ENCODE measurements around the gene CST3.
"Not testable (repeated sequence)": the region's sequence is repeated elsewhere in the genome, so short reads cannot be mapped to it uniquely, and the experiment has no call there.

The CST3 gene

DNA sequence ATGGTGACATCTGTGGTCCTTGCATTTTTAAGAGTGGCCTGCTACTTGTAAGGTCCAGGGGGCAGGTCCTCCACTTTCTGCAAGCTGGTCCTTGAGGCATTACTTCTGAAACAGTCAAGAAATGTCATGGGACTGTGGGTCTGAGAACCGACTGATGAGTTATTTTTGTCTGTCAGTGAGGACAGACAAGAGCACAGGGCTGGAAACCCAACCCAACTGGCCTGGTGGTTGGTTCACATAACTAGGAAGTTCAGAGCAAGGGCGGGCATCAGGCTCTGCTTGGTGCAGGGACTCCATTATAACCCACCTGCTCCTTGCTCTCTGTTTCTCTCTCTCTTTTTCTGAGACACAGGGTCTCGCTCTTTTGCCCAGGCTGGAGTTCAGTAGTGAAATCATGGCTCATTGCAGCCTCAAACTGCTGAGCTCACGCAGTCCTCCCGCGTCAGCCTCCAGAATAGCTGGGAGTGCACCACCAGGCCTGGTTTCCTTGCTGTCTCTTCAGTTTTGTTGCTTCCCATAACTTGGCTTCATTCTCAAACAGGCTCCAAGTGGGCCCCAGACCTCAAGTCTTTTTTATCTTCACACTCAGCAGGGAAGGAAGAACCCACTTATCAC lies 9.2 kb downstream of the CST3 start:
- DNase-seq (ENCODE audit: low spot score), result no peak

DNA sequence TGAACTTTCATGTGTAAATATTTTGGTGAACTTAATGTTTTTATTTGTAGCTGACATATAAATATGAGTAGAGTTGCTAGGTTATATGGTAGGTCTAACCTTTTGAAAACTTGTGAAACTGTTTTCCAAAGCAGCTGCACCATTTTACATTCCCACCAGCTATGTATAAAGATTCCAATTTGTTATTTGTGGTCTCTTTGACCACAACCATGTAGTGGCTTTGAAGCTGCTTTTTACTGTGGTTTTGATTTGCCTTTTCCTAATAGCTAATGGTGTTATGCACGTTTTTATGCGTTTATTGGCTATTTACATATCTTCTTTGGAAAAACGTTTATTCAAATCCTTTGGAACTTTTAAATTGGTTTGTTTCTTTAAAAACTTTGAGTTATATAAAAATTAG lies 10.3 kb downstream of the CST3 start:
- DNase-seq (ENCODE audit: low spot score), result no peak

DNA sequence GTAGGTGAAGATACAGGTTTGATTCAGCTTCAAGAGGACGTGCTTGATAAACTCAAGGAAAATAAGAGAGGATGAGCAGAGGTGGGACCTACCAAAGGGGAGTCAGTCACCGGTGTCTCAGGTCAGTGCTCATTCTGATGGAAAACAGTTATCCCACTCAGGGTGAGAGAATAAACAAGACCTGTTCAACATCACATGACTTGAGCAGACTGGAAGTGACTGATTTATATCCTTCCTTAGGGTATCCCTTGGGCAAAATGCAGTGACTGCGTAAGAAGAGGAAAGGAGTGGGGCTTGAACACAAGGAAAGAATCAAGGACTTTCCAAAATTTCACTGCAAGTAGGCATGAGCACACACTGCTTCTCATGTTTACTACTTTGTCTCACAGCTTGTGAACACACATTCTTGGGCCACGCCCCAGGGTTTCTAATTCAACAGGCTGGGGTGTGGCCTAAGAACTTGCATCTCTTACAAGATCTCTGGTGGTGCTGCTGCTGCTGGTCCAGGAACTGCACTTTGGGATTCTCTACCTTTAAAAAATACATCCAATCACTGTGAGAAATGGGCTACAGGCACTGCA lies 11.6 kb downstream of the CST3 start:
- no peak for DNase-seq (ENCODE audit: low spot score)

DNA sequence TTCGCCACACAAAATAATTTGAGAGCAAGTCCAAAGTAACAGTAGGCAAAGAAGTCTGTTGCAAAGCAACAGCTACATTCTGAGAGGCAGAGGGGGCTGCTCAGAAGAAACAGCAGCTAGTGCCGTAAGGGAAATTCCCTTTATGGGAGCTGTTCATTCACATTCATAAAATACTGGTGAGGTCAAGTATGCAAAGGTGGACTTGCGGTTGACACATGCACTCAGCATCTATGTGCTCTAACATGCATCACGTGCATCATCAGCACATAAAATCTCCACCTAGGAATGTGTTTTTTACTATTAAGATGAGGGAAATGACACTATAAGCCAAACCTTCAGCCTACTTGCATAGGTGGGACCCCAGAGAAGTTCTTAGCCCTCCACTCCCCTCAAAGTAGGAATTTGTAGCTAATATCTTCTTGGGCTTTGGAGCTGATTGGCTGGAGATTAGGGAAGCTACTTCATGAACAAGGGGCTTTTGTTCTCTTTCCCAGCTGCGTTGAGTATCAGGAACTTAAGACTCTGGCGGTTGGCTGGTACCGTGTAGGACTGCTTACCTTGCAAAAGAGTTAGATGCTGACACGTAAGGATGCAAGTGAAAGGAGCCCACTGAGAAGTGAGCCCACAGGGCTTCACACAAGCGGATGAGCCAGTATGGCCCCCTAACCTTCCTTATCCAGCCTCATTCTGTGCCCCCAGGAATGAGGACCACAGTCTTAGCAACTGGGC lies 12.4 kb downstream of the CST3 start:
- no peak for DNase-seq (ENCODE audit: low spot score)

DNA sequence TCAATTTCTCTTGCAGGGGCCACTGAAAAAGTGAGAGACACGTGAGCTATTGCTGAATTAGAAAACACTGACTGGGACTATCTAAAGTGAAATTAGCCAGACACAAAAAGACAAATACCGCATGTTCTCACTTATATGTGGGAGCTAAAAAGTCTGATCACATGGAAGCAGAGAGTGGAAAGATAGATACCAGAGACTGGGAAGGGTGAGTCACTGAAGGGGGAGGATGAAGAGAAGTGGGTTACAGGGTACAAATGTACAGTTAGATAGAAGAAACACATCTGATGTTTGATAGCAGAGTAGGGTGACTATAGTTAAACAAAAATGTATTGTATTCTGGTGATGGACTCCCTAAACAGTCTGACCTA lies 13.4 kb downstream of the CST3 start:
- DNase-seq (ENCODE audit: low spot score), result no peak

DNA sequence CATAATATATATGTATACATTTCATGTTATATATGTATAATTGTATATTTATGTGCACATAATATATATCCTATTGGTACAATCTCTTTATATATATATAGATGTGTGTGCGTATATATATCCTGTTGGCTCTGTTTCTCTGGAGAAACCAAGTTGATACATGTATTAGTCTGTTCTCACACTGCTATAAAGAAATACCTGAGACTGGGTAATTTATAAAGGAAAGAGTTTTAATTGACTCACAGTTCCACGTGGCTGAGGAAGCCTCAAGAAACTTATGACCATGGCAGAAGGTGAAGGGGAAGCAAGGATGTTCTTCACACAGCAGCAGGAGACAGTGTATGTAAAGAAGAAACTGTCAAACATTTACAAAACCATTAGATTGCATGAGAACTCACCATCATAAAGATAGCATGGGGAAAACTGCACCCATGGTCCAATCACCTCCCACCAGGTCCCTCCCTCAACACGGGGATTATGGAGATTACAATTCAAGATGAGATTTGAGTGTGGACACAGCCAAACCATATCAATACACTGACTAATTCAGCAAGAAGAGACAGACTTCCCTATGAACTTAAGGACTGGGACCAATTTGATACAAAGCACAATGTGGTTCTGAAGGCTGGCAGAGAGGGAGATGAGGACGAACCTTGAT lies 14.0 kb downstream of the CST3 start:
- no peak for DNase-seq (ENCODE audit: low spot score)

DNA sequence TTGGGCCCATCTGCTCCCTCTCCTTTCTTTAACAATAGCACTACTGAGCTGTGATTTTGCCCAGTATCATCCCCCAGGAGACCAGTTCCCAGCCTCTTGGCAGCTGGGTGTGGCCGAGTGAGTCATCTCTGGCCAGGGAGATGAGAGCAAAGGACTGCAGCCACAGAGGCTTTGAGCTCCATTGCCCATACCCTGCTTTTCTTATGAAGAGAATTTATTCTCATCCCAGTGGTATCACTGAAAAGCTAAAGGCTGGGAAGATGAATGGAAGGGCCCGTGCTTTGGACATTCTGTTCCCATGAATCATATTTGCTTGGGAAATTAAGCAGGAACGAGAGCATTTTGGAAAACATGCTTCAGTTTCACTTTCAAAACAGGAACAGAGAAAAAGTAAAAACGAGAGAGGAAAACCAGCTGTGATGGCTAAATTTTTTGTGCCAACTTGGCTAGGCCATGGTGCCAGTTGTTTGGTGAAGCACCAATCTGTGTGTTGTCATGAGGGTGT lies 14.9 kb downstream of the CST3 start:
- no peak for DNase-seq (ENCODE audit: low spot score)

DNA sequence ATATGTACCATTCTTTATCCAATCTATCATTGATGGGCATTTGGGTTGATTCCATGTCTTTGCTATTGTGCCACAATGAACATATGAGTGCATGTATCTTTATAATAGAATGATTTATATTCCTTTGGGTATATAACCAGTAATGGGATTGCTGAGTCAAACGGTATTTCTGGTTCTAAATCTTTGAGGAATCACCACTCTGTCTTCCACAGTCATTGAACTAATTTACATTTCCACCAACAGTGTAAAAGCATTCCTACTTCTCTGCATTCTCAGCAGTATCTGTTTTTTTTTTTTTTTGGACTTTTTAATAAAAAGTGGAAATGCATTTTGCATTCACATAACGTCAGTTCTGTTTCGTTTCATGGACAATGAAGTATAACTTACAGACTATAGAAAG lies 15.4 kb downstream of the CST3 start:
- DNase-seq (ENCODE audit: low spot score), result not testable (repeated sequence)

DNA sequence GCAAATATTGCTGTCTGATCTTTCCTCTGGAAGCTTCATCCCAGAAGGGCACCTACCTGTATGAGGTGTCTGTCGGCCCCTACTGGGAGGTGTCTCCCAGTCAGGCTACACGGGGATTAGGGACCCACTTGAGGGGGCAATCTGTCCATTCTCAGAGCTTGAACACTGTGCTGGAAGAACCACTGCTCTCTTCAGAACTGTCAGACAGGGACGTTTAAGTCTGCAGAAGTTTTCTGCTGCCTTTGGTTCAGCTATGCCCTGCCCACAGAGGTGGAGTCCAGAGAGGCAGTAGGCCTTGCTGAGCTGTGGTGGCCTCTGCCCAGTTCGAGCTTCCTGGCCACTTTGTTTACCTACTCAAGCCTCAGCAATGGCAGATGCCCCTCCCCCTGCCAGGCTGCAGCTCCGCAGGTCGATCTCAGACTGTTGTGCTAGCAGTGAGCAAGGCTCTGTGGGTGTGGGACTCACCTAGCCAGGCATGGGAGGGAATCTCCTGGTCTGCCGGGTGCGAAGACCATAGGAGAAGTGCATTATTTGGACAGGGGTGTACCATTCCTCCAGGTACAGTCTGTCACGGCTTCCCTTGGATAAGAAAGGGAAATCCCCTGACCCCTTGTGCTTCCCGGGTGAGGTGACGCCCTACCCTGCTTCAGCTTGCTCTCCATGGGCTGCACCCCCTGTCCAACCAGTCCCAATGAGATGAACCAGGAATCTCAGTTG lies 16.9 kb downstream of the CST3 start:
- not testable (repeated sequence) for DNase-seq (ENCODE audit: low spot score)

DNA sequence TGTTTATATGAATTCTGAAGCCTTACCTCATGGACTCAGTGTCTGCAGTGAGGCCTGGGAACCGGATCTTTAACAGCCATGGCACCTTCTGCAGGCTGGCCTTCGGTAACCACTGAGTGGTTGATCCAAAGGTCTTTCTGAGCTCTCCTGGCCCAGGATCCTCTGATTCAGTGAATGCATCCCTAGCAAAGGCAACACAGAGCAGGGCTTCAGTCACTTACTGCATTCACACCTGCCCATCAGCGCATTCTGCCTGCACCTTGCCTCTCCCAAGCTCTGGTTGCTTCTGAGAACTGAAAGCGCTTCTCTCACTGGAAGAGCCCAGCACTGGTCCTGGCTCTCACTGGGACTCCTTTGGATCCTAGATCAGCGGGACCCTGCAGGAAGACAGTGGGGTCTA lies 23.6 kb downstream of the CST3 start:
- no peak for DNase-seq (ENCODE audit: low spot score)

DNA sequence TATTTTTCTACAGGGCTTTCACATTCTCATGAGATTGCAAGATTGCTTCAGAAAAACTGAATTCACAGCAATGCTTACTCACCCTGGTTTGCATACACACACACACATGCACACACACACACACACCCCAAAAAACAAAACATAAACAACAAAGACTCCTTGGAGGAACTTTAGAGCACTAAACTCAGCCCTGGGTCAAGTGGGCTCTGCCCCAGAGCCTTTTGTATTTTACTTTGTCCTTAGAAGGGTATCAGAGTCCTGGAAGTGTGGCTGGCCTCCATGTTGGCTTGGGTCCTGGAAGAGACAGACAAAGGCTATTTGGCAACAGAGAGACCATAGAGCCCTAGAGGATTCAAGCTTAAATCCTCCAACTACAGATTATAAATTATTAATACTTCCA lies 24.1 kb downstream of the CST3 start:
- no peak for DNase-seq (ENCODE audit: low spot score)

DNA sequence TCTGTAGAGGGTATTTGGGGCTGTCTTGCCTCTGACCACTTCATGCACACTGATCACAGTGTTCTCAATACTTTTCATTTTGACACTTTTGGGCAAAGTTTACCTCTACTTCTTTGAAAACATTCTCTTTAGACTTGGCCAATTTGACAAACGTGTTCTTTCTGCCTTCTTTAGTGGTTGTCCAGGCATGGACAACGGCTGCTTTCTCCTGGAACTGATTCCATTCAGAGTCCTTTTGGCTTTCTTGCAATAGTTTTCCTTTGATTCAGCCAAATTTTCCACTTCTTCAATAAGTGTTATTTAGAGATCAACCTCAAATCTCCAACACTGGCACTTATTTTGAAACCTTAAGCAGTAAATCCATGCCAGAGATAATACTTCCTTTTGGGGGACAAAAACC lies 25.4 kb downstream of the CST3 start:
- DNase-seq (ENCODE audit: low spot score), result no peak

DNA sequence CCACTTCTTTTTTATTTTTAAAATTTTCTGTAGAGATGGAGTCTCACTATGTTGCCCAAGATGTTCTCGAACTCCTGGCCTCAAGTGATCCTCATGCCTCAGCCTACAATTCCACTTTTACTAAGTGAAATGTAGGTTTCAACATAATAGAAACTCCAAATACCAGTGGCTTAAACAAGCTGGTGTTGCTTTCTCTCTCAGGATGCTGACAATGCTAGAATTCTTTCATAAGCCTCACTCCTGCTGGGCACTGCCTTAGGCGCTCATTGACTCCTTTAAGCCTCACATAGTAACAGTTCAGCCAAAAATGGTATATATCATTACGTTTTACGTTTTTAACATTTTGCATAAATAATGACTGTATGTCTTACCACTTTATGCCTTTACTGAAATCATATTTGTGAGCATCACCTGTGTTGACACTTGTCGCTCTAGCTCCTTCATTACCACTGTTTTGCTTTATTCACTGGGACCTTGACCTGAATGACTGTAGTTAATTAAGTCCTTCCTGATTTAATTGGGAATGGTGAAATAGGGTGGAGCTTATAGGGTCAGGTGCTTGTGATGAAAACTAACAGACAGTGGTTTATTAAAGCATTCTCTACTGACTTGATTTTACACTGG lies 28.2 kb downstream of the CST3 start:
- DNase-seq (ENCODE audit: low spot score), result no peak

DNA sequence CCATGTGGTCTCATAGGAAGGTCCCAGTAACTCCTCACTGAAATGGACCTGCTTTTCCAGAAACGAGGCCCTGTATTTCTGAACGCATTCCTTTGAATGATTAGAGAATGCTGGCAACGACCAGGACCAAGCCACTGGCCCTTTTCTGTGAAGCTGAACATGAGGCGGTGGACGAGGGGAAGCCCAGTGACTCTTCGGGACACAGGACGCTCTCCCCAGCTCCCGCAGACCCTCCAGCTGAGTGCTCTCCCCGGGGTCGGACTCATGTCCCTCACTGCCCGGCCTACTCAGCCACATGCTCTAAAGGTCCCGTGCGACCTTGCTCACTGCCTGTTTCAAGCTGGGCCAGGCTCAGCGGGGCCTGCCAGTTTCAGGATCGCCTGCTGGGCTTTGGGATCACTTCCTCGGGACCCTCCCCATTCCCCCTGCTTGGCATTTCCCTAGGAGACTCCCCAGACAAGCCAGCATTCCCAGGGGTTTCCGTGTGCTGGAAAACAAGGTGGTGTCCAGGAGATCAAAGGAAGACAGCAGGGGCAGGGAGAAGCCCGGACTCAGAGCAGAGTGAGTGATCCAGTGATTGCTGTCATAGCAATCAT lies 29.4 kb downstream of the CST3 start:
- DNase-seq (ENCODE audit: low spot score), result no peak

DNA sequence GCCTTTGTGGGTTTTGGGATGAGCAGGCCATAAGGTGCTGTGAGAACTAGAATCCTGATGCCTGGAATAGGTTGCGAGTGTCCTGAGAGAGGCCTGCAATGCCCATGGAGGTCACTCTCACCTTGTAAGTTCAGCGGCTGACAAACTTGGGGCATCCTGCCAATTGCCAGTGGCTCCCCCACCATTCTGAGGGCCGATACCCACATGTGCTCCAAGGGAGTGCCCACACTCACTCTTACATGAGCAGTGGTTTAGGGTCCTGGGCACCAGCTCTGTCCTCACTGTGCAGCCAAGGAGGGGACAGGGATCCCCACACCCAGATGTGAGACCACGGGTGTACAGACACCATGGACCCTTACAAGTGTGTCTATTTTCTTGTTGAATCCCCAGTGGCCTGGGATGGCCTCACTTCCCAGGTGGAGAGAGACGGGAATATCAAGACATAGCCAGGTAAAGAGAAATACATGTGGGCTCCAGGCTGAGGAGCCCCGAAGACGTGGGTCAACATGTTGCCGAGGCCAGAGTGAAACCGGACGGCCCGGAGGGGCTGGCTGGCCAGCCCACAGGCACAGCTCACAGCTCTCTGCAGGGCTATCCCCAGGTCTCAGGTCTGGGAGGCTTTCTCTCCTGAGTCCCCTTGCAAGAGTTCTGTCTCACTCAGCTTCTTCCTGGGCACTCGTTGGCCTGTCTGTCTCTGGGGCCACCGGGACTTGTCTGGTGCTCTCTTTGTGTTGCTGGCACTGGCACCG lies 30.1 kb downstream of the CST3 start:
- no peak for DNase-seq (ENCODE audit: low spot score)

DNA sequence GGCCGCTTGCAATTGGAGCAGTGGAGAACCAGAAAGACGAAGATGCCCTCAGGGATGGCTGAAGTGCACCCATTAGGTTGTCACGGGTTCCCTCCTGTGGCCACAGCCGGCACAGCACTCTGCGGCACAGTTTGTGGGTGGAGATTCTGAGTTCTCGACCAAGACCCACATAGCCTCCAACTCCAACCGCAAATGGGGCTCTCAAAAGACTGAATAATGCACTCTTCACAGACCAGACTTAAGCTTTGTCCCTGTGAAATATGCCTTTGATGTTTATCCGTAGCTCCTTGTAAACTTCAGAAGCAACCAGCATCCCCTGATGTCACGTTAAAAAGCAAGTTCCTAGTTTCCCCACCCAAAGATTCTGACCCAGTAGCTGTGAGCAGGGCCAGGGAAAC lies 31.1 kb downstream of the CST3 start:
- DNase-seq (ENCODE audit: low spot score), result no peak

DNA sequence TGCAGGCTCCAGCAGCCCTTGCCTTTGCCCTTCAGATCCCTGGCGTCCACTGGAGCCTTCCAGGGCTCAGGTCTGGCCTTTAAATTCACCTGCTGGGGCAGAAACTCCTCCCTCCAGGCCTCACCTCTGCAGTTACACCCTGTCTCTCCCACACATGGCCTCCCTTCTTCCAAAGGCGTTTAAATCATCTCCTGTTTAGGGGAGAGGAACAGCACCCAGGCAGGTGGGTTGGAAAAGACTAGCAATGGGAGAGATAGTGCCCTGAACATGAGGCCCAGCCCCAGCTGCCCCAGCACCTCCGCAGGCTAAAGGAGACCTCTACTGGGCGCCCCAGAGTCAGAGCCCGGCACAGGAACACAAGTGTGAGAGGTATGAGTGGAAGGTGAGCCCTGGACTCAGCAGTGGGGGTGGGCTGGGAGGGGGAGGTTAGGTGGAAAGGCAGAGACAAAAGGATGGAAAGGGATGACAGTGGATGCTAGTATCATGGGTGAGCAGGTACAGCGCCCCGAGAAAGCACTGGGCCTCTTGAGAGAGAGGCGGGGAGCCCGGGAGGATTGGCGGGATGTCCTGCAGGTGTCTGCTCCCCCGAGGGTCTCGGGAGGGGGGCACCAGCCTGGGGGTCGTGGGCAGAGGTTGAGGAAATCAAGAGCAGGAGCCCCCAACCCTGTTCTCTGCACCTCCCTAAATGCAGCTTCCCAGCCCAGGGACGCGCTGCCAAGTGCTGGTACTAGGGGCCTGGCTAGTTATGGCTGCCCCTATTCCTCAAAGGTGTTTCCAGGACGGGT lies 31.7 kb downstream of the CST3 start, which contains the start of gene CST9:
Gene CST9, minus strand, starts transcription at position 51 of the 785 bp plus-strand sequence. CDS start 53 bp downstream, outside the sequence.
- no peak for DNase-seq (ENCODE audit: low spot score)

DNA sequence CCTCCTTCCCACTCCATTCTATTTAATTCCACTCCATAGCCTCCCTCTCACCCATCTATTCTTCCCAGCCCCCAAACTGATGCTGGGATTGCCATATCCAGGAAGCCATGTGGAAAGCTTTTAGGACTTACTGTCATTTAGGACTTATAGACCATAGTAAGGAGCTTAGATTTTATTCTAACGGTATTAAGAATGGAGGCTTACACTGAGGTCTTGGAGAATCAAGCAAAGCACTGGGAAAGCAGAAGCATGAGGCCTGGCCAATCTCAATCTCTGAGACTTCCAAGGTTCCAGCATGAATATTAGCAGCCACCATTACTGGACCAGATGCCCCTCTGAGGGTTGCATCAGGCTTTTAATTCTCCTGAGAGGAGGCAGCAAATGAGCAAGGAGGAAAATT lies 33.4 kb downstream of the CST3 start:
- DNase-seq (ENCODE audit: low spot score), result no peak

DNA sequence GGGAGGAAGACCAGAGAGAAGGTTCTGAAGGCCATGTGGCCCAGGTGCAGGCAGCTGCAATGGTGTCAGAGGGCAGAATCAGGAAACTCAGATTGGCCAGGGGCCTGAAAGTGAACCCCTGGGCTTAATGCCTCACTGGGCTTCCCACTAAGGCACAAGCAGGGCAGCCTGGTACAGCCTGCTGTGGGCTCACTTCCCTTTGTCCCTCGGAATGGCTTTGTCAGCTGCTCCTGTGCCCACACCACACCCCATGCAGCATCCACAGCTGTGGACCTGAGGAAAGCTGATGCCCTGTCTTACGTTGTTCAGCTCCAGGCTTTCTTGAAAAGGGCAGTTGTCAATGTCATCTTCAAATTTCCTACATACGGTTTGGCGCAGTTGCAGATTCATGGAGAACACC lies 34.4 kb downstream of the CST3 start:
- no peak for DNase-seq (ENCODE audit: low spot score)

DNA sequence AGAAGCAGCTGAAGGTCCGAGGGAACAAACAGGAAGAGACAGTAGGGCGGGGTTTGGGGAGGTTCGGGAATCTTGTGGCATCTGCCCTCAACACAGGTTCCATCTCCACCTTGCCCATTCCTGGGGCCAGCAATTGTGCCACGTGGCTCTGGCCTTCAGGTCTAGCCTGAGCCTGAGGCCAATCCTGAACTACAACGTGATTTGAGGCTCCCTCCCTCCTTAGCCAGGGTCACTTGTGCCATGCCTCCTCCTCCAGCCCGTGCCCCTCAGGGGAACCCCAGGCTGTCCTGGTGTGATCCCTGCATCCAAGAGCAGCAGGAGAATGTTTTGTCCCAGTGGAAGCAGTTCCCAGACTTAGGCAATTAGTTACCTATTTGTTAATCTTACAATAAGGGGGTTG lies 35.1 kb downstream of the CST3 start:
- DNase-seq (ENCODE audit: low spot score), result no peak

Data from hematopoietic multipotent progenitor cell treated with erythropoietin and hydrocortisone succinate and interleukin-3 and kit ligand, for 17 days (in vitro differentiated cells).